ENCODE measurements around the gene NUP50. TPM values are rescaled to one million over a fixed set of nuclear protein-coding genes. Genes with fewer than 3 reads are reported as not detected.

NUP50 gene
- total RNA-seq, 4 donors from 2014 or later: 33.9 to 66.5 (median 57.7) TPM

DNA sequence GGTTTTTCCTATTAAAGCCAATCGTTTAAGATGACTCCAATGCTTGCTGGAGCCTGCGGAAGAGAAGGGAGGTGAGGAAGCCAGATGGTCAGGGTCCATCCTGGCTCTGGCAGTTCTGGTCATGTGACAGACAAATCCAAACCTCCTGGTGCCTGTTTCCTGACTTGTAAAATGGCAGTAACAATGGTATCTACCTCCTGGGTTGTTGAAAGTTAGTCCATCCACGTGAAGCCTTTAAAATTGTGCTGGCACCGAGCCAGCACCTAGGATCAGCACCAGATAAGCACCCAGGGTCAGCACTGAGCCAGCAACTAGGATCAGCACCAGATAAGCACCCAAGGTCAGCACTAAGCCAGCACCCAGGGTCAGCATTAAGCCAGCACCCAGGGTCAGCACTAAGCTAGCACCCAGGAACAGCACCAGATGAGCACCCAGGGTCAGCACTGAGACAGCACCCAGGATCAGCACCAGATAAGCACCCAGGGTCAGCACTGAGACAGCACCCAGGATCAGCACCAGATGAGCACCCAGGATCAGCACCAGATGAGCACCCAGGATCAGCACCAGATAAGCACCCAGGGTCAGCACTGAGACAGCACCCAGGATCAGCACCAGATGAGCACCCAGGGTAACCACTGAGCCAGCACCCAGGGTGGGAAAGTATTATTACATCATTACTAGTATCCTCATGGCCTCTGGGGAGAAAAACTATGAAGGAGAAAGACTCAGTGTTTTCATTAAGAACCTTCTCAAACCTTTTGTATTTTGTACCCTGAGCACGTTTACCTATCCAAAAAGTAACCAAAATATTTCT, 59.8 kb downstream of the NUP50 start:
- TF ChIP-seq, protein P1, sequence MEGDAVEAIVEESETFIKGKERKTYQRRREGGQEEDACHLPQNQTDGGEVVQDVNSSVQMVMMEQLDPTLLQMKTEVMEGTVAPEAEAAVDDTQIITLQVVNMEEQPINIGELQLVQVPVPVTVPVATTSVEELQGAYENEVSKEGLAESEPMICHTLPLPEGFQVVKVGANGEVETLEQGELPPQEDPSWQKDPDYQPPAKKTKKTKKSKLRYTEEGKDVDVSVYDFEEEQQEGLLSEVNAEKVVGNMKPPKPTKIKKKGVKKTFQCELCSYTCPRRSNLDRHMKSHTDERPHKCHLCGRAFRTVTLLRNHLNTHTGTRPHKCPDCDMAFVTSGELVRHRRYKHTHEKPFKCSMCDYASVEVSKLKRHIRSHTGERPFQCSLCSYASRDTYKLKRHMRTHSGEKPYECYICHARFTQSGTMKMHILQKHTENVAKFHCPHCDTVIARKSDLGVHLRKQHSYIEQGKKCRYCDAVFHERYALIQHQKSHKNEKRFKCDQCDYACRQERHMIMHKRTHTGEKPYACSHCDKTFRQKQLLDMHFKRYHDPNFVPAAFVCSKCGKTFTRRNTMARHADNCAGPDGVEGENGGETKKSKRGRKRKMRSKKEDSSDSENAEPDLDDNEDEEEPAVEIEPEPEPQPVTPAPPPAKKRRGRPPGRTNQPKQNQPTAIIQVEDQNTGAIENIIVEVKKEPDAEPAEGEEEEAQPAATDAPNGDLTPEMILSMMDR (IDR thresholded peaks at IDR 0.05): no peak
- ATAC-seq (ENCODE audit: low FRiP score) (no peak), DNase-seq (ENCODE audit: low spot score) (no peak)

DNA sequence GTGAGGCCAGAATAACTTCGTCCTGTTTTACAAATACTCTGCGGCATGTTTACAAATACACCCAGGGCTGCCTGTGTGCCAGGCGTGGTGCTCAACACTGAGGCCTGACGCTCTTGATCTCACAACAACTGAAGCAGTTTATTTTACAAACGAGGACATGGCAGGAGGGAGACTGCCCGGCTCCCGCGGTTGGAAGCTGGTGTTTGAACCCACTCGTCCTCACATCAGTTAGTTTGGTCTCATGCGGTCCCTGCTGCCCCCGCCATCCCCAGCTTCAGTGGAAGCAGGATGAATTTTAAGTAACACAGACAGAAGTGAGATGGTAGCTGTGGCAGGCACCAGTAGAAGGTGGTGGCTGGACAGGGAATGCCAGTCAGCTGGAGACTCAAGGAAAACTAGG, 60.6 kb downstream of the NUP50 start:
- ATAC-seq (ENCODE audit: low FRiP score) (no peak), DNase-seq (ENCODE audit: low spot score) (no peak)
- TF ChIP-seq, protein P1 (IDR thresholded peaks at IDR 0.05): no peak

DNA sequence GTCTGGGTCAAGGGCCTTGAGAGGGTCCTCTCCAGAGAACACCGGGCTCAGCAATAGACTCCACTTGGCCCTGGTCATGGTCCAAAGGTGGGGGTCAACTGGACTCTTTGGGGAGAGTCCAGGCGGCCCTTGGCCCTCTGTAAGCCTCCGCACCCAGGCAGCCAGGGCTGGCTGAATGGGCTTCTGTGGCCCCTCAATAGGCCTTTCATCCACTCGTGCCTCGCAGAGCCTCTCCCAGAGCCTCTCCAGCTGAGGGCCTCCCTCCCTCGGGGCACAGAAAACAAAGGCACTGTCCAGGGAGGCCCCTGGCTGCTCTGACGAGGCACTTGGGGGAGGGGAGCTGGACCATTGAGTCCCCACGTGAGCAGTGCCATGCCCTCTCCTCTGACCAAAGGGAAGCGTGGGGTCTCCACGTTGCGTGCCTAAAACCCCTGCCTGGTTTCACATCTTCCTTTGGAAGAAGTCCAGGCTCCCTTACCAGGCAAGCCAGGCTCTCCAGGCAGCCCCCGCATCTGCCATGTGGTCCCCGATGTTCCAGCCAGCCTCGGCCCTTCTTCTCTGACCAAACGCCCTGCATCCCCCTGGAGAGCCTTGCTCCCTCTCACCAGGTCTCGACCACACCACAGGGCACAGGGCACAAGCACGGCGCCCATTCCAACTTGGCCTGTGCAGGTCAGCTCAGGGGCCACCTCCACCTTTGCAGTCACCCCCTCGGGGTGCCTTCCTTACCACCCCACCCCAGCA, 61.4 kb downstream of the NUP50 start:
- TF ChIP-seq, protein P1 (IDR thresholded peaks at IDR 0.05): no peak
- ATAC-seq (ENCODE audit: low FRiP score) (no peak), DNase-seq (ENCODE audit: low spot score) (no peak)

DNA sequence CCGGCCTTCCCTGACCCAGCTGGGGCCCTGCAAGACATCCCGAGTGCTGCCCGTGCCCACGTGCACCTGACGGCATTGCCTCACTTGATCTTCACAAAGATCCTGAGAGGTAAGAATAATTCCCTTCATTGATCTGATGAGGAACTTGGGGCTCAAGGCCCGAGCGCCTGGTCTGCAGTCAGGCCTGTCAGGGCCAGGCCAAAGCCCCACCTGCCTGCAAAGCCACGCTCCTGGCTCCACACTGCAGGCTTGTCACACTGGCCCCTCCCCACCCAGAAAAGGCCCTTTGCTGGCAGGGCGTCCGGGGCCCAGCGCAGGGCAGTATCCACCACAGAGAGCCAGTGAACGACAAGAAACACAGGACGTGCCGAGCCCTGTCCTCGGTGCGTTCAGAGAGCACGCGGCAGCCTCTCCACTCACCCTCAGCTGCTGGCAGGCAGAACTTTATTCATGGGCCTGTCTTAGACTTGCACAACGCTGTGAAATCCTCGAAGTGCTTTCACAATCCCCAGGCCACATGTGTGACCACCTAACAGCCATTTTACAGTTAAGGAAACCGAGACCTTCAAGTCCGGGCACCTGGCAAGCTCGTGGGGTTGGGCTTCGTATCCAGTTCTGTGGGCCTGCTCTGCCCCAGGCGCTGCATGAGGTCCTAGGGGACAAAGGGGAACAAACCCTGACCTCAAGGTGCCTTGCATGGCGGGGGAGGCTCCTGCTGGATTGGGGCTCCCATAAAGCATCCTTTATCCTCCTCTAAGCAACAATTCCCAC, 62.2 kb downstream of the NUP50 start:
- ATAC-seq (ENCODE audit: low FRiP score): peak; percentile 12
- TF ChIP-seq, protein P1 (IDR thresholded peaks at IDR 0.05): no peak
- DNase-seq (ENCODE audit: low spot score): no peak

DNA sequence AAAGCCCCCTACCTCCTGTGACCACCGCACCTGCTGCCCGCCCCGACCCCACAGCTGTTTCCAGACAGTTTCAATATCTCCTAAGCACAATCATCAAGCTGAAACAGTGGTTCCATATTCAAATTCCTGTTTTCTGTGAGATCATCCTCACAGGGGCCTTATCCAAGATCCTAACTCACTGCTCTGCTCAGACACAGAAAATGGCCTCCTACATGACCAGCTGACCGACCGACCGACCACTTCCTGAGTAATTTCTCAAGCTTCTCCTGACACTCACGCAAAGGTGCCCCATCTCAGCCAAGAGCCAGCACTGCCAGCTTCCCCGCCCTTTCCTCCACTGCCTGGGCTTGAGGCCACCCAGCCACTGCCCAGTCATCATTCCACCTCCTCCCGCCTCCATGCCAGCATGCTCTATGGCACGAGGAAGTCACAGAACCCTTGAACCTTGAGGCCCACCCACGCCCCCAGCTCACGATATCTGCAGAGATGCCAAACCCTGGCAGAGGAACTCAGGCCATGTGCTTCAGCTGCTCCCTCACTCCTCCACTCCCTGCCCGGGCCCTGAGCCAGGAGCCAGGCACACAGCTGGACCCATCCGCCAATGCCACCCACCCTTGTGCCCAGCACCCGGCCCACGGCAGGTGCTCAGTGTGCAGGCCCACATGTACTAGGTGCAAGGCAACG, 62.9 kb downstream of the NUP50 start:
- ATAC-seq (ENCODE audit: low FRiP score): peak; percentile 31
- TF ChIP-seq, protein P1 (IDR thresholded peaks at IDR 0.05): no peak
- DNase-seq (ENCODE audit: low spot score): no peak

DNA sequence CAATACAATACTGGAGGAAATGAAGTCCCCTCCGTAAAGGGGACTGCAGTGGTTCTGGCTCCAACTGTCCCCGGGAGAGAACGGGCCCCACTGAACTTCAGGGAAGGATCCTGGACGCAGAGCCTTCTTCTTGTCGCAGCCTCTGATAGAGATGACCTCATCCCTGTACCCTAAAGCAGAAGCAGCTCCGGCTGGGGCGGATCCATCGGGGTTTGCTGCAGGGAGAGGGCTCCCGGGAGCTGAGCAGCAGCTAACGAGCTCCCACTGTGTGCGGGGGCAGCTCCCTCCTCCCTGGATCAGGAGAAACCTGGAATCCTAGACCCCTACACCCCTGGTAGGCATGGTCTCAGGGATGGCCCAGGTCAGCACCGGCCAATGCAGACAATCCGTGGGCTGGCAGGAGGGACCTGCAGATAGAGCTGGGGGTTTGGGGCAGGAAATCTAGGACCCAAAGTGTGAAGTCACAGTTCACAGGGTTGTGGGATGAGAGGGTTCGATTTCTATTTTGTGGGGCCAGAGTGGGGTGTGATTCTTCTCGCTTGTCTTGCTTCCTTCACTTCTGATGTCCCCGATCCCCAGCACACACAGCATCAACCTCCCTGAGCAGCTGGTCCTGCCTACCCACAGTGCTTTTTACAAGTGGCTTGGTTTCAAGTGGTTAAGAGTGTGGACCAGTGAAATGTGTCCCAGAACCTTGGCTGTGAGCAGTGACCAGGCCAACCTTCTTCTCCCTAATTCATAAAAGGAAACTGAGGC, 64.1 kb downstream of the NUP50 start:
- DNase-seq (ENCODE audit: low spot score) (no peak), ATAC-seq (ENCODE audit: low FRiP score) (no peak)
- TF ChIP-seq, protein P1 (IDR thresholded peaks at IDR 0.05): no peak
